BJ (cell line): ENCODE measurements around the gene IGFBP3. TPM values are rescaled to one million over a fixed set of nuclear protein-coding genes. Genes with fewer than 3 reads are reported as not detected.

Source experiments
- CTCF ChIA-PET: fragments of 350-600 bp; formaldehyde crosslinking; extraction: SDS; loops from one replicate; lab custom pipeline; 2021; ENCODE audit warnings: antibody characterized with exemption, inconsistent platforms; lab: Yijun Ruan, JAX
- POLR2A ChIA-PET: fragments of 300-600 bp; sonication (Branson Sonifier 250); formaldehyde crosslinking; extraction: SDS; loops from one replicate; lab custom pipeline; 2021; ENCODE audit warnings: antibody characterized with exemption; lab: Charles Lee
- DNase-seq: peaks from one replicate; pipeline ENCODE4 v3.0.0-alpha.2; 2011; ENCODE audit warnings: low read depth
- H3K27me3 ChIP-seq: 2 replicates; pipeline ENCODE4 v1.6.0; 2011; ENCODE audit warnings: low read length; ENCODE audit not compliant: control insufficient read depth, insufficient read depth
- H3K36me3 ChIP-seq: 2 replicates; pipeline ENCODE4 v1.5.1; 2011; ENCODE audit warnings: low read length; ENCODE audit not compliant: control insufficient read depth, insufficient read depth
- H3K4me3 ChIP-seq: 2 replicates; pipeline ENCODE4 v1.5.1; 2011; ENCODE audit warnings: low read depth, mild to moderate bottlenecking, control low read depth, low read length
- polyA plus RNA-seq: library from polyadenylated mRNA; depleted of rRNA; stranded (reverse); fragments of >200 nt; gene quantifications from 2 replicates; pipeline ENCODE4 v1.2.3, GENCODE V29; 2011
- TF ChIP-seq, protein P1 (sequence below): IDR thresholded peaks from 2 replicates; pipeline ENCODE4 v1.5.1; 2011; ENCODE audit warnings: low read depth, mild to moderate bottlenecking, control low read depth, inconsistent platforms, low read length, moderate library complexity; ENCODE audit not compliant: insufficient read depth

IGFBP3 gene
- polyA plus RNA-seq, 1 experiment, result 3,005 TPM

- Histone ChIP-seq H3K27me3 (no peaks in the 10 kb centered on the region), H3K36me3 (no peaks in the 10 kb centered on the region), H3K4me3 (no peak overlapping the region)
- TF ChIP-seq, protein P1, sequence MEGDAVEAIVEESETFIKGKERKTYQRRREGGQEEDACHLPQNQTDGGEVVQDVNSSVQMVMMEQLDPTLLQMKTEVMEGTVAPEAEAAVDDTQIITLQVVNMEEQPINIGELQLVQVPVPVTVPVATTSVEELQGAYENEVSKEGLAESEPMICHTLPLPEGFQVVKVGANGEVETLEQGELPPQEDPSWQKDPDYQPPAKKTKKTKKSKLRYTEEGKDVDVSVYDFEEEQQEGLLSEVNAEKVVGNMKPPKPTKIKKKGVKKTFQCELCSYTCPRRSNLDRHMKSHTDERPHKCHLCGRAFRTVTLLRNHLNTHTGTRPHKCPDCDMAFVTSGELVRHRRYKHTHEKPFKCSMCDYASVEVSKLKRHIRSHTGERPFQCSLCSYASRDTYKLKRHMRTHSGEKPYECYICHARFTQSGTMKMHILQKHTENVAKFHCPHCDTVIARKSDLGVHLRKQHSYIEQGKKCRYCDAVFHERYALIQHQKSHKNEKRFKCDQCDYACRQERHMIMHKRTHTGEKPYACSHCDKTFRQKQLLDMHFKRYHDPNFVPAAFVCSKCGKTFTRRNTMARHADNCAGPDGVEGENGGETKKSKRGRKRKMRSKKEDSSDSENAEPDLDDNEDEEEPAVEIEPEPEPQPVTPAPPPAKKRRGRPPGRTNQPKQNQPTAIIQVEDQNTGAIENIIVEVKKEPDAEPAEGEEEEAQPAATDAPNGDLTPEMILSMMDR, result no peak
- no peak for DNase-seq
- ChIA-PET POLR2A (no interaction called here), CTCF (interaction anchor here (1.4 kb wide), 1 partner anchor 15 kb away, joined by 3 read pairs; no protein-coding TSS in a partner anchor)
These were observed 42.5 kb downstream of the IGFBP3 start for GRCh38 chr7:45878457-45879144.

DNA sequence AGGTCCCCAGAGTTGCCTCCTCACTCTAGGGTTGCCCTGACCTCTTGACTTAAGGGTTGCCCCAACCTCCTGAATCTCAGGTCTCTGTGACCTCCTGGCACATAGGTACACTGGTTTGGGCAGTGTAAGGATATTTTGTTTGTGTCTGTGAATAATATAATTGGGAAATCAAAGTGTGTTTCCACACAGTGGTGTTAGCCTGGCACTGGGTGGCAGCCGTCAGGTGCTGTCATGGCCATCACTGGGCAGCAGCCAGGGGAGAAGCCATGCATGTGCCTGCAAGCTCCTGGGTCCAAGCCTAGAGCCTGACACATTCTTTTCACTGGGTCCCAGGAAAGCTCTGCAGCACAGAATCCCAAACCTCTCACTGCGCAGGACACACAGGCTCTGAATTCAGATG, 44.6 kb downstream of the IGFBP3 start:
- ChIA-PET CTCF (interaction anchor here (0.7 to 0.9 kb wide), 2 partner anchors 22 to 1305 kb away, joined by 3 read pairs; no protein-coding TSS in a partner anchor), POLR2A (no interaction called here)
- TF ChIP-seq, protein P1, result no peak
- no peaks in the 10 kb centered on the region for H3K27me3 ChIP-seq
- H3K36me3 ChIP-seq, result no peaks in the 10 kb centered on the region
- no peak overlapping the region for H3K4me3 ChIP-seq
- no peak for DNase-seq

GRCh38 chr7:45874408-45875131, 46.5 kb downstream of the IGFBP3 start:
- TF ChIP-seq, protein P1, result no peak
- CTCF ChIA-PET, result interaction anchor here (1.2 kb wide), 1 partner anchor 17 kb away, joined by 4 read pairs; no protein-coding TSS in a partner anchor
- DNase-seq, result peak; percentile 63
- Histone ChIP-seq H3K4me3 (no peak overlapping the region), H3K27me3 (no peaks in the 10 kb centered on the region), H3K36me3 (no peaks in the 10 kb centered on the region)
- POLR2A ChIA-PET, result no interaction called here

- Histone ChIP-seq H3K36me3 (no peaks in the 10 kb centered on the region), H3K27me3 (no peaks in the 10 kb centered on the region), H3K4me3 (no peak overlapping the region)
- DNase-seq, result no peak
- ChIA-PET CTCF (interaction anchor here (0.6 to 1.5 kb wide), 4 partner anchors 10 to 1271 kb away, joined by 3 to 4 read pairs (median 3); no protein-coding TSS in a partner anchor), POLR2A (interaction anchor here (0.6 kb wide), 1 partner anchor 15 kb away, joined by 7 read pairs; no protein-coding TSS in a partner anchor)
- TF ChIP-seq, protein P1, result no peak
These were observed 47.7 kb downstream of the IGFBP3 start for GRCh38 chr7:45873355-45873754.

DNA sequence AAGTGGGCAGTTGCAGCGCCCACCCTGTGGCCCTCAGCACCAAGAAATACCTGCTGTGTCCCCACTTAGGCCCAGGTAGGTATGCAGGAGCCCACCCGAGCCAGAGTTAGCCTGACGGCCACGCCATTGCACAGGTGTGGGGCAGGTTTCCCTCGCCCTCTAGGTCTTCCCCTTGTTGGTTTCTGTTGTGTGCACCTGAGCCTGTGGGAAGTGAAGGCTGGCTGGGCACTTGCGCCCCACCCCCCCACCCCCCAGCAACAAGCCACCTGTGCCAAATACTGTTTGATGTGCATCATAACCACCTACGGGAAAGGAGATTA, 48.1 kb downstream of the IGFBP3 start, which contains the start of gene CCDC201:
TSS of gene CCDC201 (minus strand) at position 48 of the 320 bp plus-strand sequence. CDS start 75 bp downstream, outside the sequence.
- H3K4me3 ChIP-seq, result no peak within 1 kb of the TSS
- ChIA-PET POLR2A (no interaction called here), CTCF (interaction anchor here (1.5 kb wide), 1 partner anchor 10 kb away, joined by 3 read pairs; no protein-coding TSS in a partner anchor)
- H3K36me3 ChIP-seq, result no peaks in the 10 kb centered on the region
- no peak for DNase-seq
- TF ChIP-seq, protein P1, result no peak
- no peaks in the 10 kb centered on the region for H3K27me3 ChIP-seq
